Measurements from ENCODE around the gene CENPC. TPM values are rescaled to one million over a fixed set of nuclear protein-coding genes. Genes with fewer than 3 reads are reported as not detected.

The CENPC gene
- total RNA-seq, 1 experiment from 2014 or later, result 19.1 TPM

DNA sequence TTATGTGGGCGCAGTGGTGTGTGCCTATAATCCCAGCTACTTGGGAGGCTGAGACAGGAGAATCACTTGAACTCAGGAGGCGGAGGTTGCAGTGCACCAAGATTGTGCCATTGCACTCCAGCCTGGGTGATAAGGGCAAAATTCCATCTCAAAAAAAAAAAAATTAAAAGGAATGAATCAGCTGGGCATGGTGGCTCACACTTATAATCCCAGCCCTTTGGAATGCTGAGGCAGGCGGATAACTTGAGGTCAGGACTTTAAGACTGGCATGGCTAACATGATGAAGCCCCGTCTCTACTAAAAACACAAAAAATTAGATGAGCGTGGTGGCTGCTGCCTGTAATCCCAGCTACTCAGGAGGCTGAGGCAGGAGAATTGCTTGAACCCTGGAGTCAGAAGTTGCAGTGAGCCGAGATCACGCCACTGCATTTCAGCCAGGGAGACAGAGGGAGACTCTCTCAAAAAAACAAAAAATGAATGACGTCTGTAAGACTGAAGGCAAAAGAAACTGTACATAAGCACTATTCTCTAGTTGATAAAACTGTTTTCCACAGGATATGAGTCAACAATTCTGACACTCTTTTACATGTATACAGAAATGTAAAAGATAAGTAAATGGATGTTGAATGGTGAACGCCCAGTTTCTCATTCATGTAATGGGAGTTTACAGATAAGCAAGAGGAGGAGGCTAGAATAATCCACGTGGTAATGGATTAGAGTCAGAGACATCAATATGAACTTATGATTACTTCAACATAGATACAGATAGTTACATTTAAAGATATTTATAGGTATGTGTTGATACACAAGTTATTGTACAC lies 22.2 kb downstream of the CENPC start:
- 0 out of 2 replicates have a peak, but pooled peaks cover 4% of the 10 kb centered on the region for H3K36me3 Mint-ChIP-seq
- H3K9me3 Mint-ChIP-seq, result no peaks in the 10 kb centered on the region
- H3K4me3 Mint-ChIP-seq, result no peak overlapping the region
- TF ChIP-seq KAT7 (CRISPR knock-in tag; IDR thresholded peaks at IDR 0.05; ENCODE audit: borderline replicate concordance), result no peak
- TF ChIP-seq, protein P1, sequence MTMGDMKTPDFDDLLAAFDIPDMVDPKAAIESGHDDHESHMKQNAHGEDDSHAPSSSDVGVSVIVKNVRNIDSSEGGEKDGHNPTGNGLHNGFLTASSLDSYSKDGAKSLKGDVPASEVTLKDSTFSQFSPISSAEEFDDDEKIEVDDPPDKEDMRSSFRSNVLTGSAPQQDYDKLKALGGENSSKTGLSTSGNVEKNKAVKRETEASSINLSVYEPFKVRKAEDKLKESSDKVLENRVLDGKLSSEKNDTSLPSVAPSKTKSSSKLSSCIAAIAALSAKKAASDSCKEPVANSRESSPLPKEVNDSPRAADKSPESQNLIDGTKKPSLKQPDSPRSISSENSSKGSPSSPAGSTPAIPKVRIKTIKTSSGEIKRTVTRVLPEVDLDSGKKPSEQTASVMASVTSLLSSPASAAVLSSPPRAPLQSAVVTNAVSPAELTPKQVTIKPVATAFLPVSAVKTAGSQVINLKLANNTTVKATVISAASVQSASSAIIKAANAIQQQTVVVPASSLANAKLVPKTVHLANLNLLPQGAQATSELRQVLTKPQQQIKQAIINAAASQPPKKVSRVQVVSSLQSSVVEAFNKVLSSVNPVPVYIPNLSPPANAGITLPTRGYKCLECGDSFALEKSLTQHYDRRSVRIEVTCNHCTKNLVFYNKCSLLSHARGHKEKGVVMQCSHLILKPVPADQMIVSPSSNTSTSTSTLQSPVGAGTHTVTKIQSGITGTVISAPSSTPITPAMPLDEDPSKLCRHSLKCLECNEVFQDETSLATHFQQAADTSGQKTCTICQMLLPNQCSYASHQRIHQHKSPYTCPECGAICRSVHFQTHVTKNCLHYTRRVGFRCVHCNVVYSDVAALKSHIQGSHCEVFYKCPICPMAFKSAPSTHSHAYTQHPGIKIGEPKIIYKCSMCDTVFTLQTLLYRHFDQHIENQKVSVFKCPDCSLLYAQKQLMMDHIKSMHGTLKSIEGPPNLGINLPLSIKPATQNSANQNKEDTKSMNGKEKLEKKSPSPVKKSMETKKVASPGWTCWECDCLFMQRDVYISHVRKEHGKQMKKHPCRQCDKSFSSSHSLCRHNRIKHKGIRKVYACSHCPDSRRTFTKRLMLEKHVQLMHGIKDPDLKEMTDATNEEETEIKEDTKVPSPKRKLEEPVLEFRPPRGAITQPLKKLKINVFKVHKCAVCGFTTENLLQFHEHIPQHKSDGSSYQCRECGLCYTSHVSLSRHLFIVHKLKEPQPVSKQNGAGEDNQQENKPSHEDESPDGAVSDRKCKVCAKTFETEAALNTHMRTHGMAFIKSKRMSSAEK (CRISPR knock-in tag; IDR thresholded peaks at IDR 0.05; ENCODE audit: borderline replicate concordance), result no peak
- no peak for TF ChIP-seq MYBL2 (CRISPR knock-in tag; IDR thresholded peaks at IDR 0.05)
- TF ChIP-seq, protein P2, sequence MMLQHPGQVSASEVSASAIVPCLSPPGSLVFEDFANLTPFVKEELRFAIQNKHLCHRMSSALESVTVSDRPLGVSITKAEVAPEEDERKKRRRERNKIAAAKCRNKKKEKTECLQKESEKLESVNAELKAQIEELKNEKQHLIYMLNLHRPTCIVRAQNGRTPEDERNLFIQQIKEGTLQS (CRISPR knock-in tag; conservative IDR thresholded peaks at IDR 0.05), result no peak
- TF ChIP-seq ATF1 (CRISPR knock-in tag; IDR thresholded peaks at IDR 0.05), result no peak
- no peak for TF ChIP-seq NR2C2 (CRISPR knock-in tag; IDR thresholded peaks at IDR 0.05)
- TF ChIP-seq STAT6 (CRISPR knock-in tag; conservative IDR thresholded peaks at IDR 0.05; ENCODE audit: low read depth), result no peak
- ChIA-PET POLR2A (no interaction called here), CTCF (no interaction called here)
- H3K27ac Mint-ChIP-seq, result no peak overlapping the region
- no peaks in the 10 kb centered on the region for H3K27me3 Mint-ChIP-seq (ENCODE audit: low read depth)
- no peaks in the 10 kb centered on the region; the same call in 1 of the 2 replicates for H3K4me1 Mint-ChIP-seq
- DNase-seq (ENCODE audit: low spot score) (no peak), ATAC-seq (no peak)

- no peaks in the 10 kb centered on the region; the same call in 1 of the 2 replicates for H3K4me1 Mint-ChIP-seq
- 0 out of 2 replicates have a peak, but pooled peaks cover 4% of the 10 kb centered on the region for H3K36me3 Mint-ChIP-seq
- no peaks in the 10 kb centered on the region for H3K9me3 Mint-ChIP-seq
- TF ChIP-seq TP53 (CRISPR knock-in tag; IDR thresholded peaks at IDR 0.05), result no peak
- no peaks in the 10 kb centered on the region for H3K27me3 Mint-ChIP-seq (ENCODE audit: low read depth)
- H3K4me3 Mint-ChIP-seq, result no peak overlapping the region
- DNase-seq (ENCODE audit: low spot score), result no peak
- CTCF ChIA-PET, result no interaction called here
- no peak overlapping the region for H3K27ac Mint-ChIP-seq
- POLR2A ChIA-PET, result no interaction called here
- ATAC-seq, result no peak
Observed at GRCh38 chr4:67522230-67522629, 23.1 kb downstream of the CENPC start.

GRCh38 chr4:67521506-67521905 lies 23.8 kb downstream of the CENPC start:
- ATAC-seq, result no peak
- Mint-ChIP-seq H3K36me3 (no peaks in the 10 kb centered on the region), H3K4me3 (no peak overlapping the region), H3K4me1 (no peaks in the 10 kb centered on the region; the same call in 1 of the 2 replicates), H3K27ac (no peak overlapping the region), H3K27me3 (ENCODE audit: low read depth) (no peaks in the 10 kb centered on the region), H3K9me3 (no peaks in the 10 kb centered on the region)
- no peak for DNase-seq (ENCODE audit: low spot score)
- POLR2A ChIA-PET, result no interaction called here
- CTCF ChIA-PET, result no interaction called here
- TF ChIP-seq SMAD3 (CRISPR knock-in tag; IDR thresholded peaks at IDR 0.05; ENCODE audit: borderline replicate concordance), result no peak
- no peak for TF ChIP-seq GRHL2 (CRISPR knock-in tag; IDR thresholded peaks at IDR 0.05; ENCODE audit: insufficient replicate concordance, severe bottlenecking)
- no peak for TF ChIP-seq FOXP1 (CRISPR knock-in tag; IDR thresholded peaks at IDR 0.05; ENCODE audit: borderline replicate concordance)
- TF ChIP-seq, protein P3, sequence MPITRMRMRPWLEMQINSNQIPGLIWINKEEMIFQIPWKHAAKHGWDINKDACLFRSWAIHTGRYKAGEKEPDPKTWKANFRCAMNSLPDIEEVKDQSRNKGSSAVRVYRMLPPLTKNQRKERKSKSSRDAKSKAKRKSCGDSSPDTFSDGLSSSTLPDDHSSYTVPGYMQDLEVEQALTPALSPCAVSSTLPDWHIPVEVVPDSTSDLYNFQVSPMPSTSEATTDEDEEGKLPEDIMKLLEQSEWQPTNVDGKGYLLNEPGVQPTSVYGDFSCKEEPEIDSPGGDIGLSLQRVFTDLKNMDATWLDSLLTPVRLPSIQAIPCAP (CRISPR knock-in tag; IDR thresholded peaks at IDR 0.05), result no peak
- no peak for TF ChIP-seq TEAD4 (CRISPR knock-in tag; IDR thresholded peaks at IDR 0.05)
- no peak for TF ChIP-seq OVOL2 (CRISPR knock-in tag; IDR thresholded peaks at IDR 0.05; ENCODE audit: borderline replicate concordance)
- TF ChIP-seq, protein P4, sequence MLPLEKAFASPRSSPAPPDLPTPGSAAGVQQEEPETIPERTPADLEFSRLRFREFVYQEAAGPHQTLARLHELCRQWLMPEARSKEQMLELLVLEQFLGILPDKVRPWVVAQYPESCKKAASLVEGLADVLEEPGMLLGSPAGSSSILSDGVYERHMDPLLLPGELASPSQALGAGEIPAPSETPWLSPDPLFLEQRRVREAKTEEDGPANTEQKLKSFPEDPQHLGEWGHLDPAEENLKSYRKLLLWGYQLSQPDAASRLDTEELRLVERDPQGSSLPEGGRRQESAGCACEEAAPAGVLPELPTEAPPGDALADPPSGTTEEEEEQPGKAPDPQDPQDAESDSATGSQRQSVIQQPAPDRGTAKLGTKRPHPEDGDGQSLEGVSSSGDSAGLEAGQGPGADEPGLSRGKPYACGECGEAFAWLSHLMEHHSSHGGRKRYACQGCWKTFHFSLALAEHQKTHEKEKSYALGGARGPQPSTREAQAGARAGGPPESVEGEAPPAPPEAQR (CRISPR knock-in tag; IDR thresholded peaks at IDR 0.05), result no peak
- no peak for TF ChIP-seq PRRX2 (CRISPR knock-in tag; IDR thresholded peaks at IDR 0.05)
- no peak for TF ChIP-seq ZMAT4 (CRISPR knock-in tag; IDR thresholded peaks at IDR 0.05)
- no peak for TF ChIP-seq USF1 (CRISPR knock-in tag; IDR thresholded peaks at IDR 0.05)
- TF ChIP-seq NR3C1 (CRISPR knock-in tag; conservative IDR thresholded peaks at IDR 0.05; ENCODE audit: low read depth), result no peak
- TF ChIP-seq RORB (CRISPR knock-in tag; IDR thresholded peaks at IDR 0.05), result no peak

Data from WTC11 (cell line).